HG03575 (cell line): Measurements from ENCODE around the gene ARSD.

Source experiments
- ATAC-seq: cut with Tn5 transposase; IDR thresholded peaks from one replicate; pipeline ENCODE4 v1.9.1; 2021; ENCODE audit not compliant: unreplicated experiment, insufficient number of reproducible peaks, low FRiP score; ENCODE audit errors: extremely low read depth

The ARSD gene

GRCh38 chrX:2870650-2871049 lies 58.5 kb downstream of the ARSD start:
- ATAC-seq, result no peak

GRCh38 chrX:2867206-2867605 lies 61.9 kb downstream of the ARSD start:
- ATAC-seq, result no peak

DNA sequence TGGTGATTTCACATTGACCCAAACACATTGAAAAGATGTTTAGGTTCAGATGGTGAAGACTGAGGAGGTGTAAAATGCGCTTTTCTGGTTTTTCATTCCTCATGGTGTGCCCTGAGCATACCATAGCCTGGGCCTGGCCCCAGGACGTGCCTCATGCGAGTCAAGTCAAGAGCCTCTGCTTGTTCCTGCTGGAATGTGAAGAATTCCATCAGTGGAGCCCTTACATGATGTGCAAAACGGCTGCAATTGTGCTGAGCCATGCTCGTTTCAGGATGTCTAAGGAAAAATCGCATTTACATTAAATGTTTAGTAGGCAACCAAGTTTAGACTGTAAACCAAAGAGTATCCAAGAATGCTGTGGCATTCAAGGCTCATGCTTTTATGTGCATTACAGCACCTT lies 65.5 kb downstream of the ARSD start:
- no peak for ATAC-seq

GRCh38 chrX:2862404-2862803 lies 66.7 kb downstream of the ARSD start:
- ATAC-seq, result no peak

DNA sequence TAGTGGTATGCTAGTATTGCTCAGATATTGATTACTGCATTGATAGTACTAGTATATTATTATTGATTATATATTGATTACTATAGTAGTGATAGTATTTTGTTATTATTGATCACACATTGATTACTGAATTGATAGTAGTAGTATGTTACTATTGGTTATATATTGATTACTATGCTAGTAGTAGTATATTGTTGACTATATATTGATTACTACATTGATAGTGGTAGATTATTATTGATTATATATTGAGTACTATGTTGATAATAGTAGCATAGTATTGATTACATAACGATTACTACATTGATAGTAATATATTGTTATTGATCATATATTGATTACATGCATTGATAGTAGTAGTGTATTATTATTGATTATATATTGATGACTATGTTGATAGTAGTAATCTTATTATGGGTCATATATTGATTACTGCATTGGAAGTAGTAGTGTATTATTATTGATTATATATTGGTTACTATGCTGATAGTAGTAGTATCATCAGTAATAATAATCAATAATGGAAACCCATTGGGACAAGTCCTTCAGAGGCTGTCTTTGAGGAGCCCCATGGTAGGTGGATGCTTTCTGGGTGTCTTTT lies 69.8 kb downstream of the ARSD start:
- ATAC-seq, result no peak

DNA sequence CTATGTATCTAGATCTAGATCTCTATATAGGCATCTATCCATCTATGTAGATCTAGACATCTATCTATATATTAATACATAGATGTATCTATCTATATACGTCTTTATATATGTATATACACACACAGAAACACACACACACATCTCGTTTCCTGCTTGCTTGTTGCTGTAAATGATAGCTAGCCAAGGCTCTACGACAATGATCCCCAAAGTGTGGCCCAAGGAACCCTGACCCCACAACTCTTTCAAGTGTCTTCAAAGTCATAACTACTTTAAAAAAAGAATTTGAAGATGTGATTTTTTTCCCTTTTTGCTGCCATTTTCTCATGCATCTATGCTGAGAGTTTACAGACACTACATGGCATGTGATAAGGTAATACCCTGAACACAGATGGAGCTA lies 71.6 kb downstream of the ARSD start:
- ATAC-seq, result no peak

GRCh38 chrX:2855761-2856160 lies 73.4 kb downstream of the ARSD start:
- no peak for ATAC-seq

DNA sequence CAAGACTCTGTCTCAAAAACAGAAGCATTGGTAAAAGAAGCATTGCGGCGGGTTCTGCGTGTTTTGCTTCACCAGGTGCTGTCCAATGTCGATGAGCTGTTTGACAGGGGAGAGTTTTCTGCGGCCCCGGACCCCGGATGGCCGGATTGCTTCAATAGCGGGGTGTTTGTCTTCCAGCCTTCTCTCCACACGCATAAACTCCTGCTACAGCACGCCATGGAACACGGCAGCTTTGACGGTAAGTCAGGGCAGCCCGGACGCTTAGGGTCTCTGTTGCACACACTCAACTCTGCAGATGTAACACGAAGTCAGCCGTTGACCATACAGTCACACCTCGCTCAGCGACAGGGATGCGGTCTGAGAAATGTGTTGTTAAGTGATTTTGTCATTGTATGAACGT lies 74.2 kb downstream of the ARSD start:
- no peak for ATAC-seq
